ENCODE measurements around the gene EMILIN1. TPM values are rescaled to one million over a fixed set of nuclear protein-coding genes. Genes with fewer than 3 reads are reported as not detected.

Gene EMILIN1
- total and polyA plus RNA-seq, 2 experiments from 2014 or later = 3.2 to 15.4 TPM

DNA sequence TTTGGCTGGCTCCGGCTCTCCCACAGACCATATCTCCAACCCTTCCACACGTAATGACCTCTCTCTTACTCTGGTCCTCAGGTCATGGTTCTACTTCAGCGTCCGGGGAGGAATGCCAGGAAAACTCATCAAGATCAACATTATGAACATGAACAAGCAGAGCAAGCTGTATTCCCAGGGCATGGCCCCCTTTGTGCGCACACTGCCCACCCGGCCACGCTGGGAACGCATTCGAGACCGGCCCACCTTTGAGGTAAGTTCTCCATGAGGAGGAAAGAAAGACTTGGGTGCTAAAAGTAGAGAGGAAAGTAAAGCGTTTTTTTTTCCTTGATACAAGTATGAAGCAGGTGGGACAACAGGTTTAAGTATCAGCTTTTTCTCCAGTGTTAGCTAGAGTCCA lies 25.1 kb upstream of the EMILIN1 start (continued):
- TF ChIP-seq, protein P1, sequence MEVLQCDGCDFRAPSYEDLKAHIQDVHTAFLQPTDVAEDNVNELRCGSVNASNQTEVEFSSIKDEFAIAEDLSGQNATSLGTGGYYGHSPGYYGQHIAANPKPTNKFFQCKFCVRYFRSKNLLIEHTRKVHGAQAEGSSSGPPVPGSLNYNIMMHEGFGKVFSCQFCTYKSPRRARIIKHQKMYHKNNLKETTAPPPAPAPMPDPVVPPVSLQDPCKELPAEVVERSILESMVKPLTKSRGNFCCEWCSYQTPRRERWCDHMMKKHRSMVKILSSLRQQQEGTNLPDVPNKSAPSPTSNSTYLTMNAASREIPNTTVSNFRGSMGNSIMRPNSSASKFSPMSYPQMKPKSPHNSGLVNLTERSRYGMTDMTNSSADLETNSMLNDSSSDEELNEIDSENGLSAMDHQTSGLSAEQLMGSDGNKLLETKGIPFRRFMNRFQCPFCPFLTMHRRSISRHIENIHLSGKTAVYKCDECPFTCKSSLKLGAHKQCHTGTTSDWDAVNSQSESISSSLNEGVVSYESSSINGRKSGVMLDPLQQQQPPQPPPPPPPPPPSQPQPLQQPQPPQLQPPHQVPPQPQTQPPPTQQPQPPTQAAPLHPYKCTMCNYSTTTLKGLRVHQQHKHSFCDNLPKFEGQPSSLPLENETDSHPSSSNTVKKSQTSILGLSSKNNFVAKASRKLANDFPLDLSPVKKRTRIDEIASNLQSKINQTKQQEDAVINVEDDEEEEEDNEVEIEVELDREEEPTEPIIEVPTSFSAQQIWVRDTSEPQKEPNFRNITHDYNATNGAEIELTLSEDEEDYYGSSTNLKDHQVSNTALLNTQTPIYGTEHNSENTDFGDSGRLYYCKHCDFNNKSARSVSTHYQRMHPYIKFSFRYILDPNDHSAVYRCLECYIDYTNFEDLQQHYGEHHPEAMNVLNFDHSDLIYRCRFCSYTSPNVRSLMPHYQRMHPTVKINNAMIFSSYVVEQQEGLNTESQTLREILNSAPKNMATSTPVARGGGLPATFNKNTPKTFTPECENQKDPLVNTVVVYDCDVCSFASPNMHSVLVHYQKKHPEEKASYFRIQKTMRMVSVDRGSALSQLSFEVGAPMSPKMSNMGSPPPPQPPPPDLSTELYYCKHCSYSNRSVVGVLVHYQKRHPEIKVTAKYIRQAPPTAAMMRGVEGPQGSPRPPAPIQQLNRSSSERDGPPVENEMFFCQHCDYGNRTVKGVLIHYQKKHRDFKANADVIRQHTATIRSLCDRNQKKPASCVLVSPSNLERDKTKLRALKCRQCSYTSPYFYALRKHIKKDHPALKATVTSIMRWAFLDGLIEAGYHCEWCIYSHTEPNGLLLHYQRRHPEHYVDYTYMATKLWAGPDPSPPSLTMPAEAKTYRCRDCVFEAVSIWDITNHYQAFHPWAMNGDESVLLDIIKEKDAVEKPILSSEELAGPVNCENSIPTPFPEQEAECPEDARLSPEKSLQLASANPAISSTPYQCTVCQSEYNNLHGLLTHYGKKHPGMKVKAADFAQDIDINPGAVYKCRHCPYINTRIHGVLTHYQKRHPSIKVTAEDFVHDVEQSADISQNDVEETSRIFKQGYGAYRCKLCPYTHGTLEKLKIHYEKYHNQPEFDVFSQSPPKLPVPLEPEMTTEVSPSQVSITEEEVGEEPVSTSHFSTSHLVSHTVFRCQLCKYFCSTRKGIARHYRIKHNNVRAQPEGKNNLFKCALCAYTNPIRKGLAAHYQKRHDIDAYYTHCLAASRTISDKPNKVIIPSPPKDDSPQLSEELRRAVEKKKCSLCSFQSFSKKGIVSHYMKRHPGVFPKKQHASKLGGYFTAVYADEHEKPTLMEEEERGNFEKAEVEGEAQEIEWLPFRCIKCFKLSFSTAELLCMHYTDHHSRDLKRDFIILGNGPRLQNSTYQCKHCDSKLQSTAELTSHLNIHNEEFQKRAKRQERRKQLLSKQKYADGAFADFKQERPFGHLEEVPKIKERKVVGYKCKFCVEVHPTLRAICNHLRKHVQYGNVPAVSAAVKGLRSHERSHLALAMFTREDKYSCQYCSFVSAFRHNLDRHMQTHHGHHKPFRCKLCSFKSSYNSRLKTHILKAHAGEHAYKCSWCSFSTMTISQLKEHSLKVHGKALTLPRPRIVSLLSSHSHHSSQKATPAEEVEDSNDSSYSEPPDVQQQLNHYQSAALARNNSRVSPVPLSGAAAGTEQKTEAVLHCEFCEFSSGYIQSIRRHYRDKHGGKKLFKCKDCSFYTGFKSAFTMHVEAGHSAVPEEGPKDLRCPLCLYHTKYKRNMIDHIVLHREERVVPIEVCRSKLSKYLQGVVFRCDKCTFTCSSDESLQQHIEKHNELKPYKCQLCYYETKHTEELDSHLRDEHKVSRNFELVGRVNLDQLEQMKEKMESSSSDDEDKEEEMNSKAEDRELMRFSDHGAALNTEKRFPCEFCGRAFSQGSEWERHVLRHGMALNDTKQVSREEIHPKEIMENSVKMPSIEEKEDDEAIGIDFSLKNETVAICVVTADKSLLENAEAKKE (CRISPR knock-in tag; IDR thresholded peaks at IDR 0.05) = no peak
- TF ChIP-seq CREB1 (CRISPR knock-in tag; IDR thresholded peaks at IDR 0.05; ENCODE audit: low read depth) = no peak
- no peak for TF ChIP-seq NANOG (IDR thresholded peaks at IDR 0.05; ENCODE audit: borderline replicate concordance)
- TF ChIP-seq, protein P2, sequence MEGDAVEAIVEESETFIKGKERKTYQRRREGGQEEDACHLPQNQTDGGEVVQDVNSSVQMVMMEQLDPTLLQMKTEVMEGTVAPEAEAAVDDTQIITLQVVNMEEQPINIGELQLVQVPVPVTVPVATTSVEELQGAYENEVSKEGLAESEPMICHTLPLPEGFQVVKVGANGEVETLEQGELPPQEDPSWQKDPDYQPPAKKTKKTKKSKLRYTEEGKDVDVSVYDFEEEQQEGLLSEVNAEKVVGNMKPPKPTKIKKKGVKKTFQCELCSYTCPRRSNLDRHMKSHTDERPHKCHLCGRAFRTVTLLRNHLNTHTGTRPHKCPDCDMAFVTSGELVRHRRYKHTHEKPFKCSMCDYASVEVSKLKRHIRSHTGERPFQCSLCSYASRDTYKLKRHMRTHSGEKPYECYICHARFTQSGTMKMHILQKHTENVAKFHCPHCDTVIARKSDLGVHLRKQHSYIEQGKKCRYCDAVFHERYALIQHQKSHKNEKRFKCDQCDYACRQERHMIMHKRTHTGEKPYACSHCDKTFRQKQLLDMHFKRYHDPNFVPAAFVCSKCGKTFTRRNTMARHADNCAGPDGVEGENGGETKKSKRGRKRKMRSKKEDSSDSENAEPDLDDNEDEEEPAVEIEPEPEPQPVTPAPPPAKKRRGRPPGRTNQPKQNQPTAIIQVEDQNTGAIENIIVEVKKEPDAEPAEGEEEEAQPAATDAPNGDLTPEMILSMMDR (conservative IDR thresholded peaks at IDR 0.05; ENCODE audit: low read depth in 2 of 2) = no peak

DNA sequence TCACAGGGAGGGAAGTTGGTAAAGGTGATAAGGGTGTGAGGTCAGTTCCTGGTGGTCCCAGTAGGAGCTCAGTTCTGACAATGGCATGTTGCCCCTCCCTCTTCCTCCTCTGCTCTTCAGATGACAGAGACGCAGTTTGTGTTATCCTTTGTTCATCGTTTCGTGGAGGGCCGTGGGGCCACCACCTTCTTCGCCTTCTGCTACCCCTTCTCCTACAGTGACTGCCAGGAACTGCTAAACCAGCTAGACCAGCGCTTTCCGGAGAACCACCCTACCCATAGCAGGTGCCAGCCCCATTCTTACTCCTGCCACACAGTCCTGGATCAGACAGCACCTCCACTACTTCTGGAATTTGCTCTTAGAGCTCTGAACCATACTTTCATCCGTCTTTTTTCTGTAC lies 24.6 kb upstream of the EMILIN1 start:
- no peak overlapping the region; the same call in 2 of the 3 replicates for H3K4me3 Mint-ChIP-seq
- H3K4me2 ChIP-seq = no peak overlapping the region
- H3K36me3 ChIP-seq (ENCODE audit: insufficient read depth) = peaks cover 15% of the 10 kb centered on the region
- no peaks in the 10 kb centered on the region for H3K27me3 ChIP-seq (ENCODE audit: insufficient read depth)
- ATAC-seq (no peak), DNase-seq (ENCODE audit: low spot score) (no peak)
- peaks cover 9% of the 10 kb centered on the region; the same call in 2 of the 3 replicates for H3K4me1 Mint-ChIP-seq
- H3F3A ChIP-seq (replicated peaks; ENCODE audit: low read depth) = peaks cover 15% of the 10 kb centered on the region
- H3K27ac Mint-ChIP-seq = no peak overlapping the region
- H3K4me3 ChIP-seq = no peak overlapping the region
- peaks cover 17% of the 10 kb centered on the region for H3K27me3 Mint-ChIP-seq (ENCODE audit: insufficient read depth, low read depth, poor library complexity)
- H3K4me1 ChIP-seq (ENCODE audit: insufficient read depth) = peaks cover 6% of the 10 kb centered on the region; the same call in 1 of the 2 replicates
- no peaks in the 10 kb centered on the region for H4K20me1 ChIP-seq (replicated peaks; ENCODE audit: insufficient read depth)
- H2AFZ ChIP-seq = no peak overlapping the region
- H3K9me2 ChIP-seq (ENCODE audit: insufficient read depth) = no peaks in the 10 kb centered on the region
- no peaks in the 10 kb centered on the region for H3K79me2 ChIP-seq (replicated peaks; ENCODE audit: insufficient read depth)
- H3K27ac ChIP-seq (ENCODE audit: low read depth) = no peak overlapping the region
- peaks cover 49% of the 10 kb centered on the region for H3K36me3 Mint-ChIP-seq (ENCODE audit: low read depth)
- peaks cover 12% of the 10 kb centered on the region for H3K9me3 Mint-ChIP-seq
- TF ChIP-seq, protein P1 (CRISPR knock-in tag; IDR thresholded peaks at IDR 0.05) = no peak
- no peak for TF ChIP-seq EZH2phosphoT487 (IDR thresholded peaks at IDR 0.05; ENCODE audit: unreplicated experiment)

All from GM23338 (cell line).